ENCODE data around the gene PAGR1. TPM values are rescaled to one million over a fixed set of nuclear protein-coding genes. Genes with fewer than 3 reads are reported as not detected.
A peak's percentile ranks its signal among the peaks of the same experiment; 100 is the strongest.

PAGR1 gene
- total and polyA plus RNA-seq, 9 of the 15 experiments (the other 6 are each of a cell fraction or from before 2014, with no cell fraction given): 1.4 to 58.2 (median 16.8) TPM

DNA sequence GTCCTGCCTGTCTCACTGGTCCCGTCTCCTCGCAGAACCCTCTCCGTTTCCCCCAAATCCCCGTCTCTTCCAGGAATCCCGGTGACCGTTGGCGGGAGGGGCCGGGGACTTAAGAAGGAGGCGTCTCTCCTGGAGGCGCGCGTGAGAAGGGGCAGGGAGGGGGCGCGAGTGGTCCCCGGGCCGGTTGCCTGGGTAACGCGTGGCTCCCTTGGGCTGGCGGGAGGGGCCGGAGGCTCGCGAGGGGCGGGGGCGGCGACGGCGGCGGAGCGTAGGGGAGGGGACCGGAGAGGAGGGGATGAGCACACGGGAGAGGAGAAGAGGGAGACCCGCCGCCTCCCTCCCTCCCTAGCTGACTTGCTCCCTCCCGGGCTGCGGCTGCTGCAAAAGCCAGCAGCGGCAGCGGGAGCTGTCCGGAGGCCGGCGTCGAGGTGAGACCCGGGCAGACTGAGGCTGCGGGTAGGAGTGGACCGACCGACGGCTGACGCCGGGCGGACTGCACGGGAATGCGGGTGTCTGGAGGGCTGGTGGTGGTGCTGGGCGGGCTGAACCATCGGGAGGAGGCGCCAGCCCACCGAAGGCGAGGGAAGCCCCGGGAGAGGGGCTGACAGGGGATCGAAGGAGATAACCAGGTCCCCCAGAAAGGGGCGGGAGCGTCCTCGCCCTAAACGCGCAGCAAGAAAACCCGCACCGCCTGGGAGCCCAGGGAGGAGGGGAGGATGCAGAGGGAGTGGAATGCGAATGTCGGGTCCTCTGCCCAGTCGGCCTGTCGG is 3.9 kb upstream of the PAGR1 start, which contains the start of gene PRRT2 (continued):
- TF ChIP-seq, protein P1, sequence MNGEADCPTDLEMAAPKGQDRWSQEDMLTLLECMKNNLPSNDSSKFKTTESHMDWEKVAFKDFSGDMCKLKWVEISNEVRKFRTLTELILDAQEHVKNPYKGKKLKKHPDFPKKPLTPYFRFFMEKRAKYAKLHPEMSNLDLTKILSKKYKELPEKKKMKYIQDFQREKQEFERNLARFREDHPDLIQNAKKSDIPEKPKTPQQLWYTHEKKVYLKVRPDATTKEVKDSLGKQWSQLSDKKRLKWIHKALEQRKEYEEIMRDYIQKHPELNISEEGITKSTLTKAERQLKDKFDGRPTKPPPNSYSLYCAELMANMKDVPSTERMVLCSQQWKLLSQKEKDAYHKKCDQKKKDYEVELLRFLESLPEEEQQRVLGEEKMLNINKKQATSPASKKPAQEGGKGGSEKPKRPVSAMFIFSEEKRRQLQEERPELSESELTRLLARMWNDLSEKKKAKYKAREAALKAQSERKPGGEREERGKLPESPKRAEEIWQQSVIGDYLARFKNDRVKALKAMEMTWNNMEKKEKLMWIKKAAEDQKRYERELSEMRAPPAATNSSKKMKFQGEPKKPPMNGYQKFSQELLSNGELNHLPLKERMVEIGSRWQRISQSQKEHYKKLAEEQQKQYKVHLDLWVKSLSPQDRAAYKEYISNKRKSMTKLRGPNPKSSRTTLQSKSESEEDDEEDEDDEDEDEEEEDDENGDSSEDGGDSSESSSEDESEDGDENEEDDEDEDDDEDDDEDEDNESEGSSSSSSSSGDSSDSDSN (IDR thresholded peaks at IDR 0.05; ENCODE audit: borderline replicate concordance in 1 of 2, low read depth in 2 of 2, low read length in 2 of 2): peak; percentile 15 to 82; a peak in 2 of 4 replicates
- TF ChIP-seq RFX1 (IDR thresholded peaks at IDR 0.05) (peak; percentile 86; the same call in 1 of the 2 replicates), TSC22D4 (tag; IDR thresholded peaks at IDR 0.05) (no peak), BRD4 (IDR thresholded peaks at IDR 0.05) (no peak), SIN3A (IDR thresholded peaks at IDR 0.05; ENCODE audit: borderline replicate concordance in 2 of 2, control insufficient read depth in 1 of 2, low read depth in 2 of 2, low read length in 2 of 2) (peak in 1 of 2 experiments; percentile 31; a peak in 1 of 4 replicates), NCOA6 (IDR thresholded peaks at IDR 0.05) (peak; percentile 84), NFIX (CRISPR knock-in tag; IDR thresholded peaks at IDR 0.05; ENCODE audit: low read depth) (no peak), ARID2 (IDR thresholded peaks at IDR 0.05) (no peak), CXXC5 (CRISPR knock-in tag; IDR thresholded peaks at IDR 0.05) (peak; percentile 33), NFIC (IDR thresholded peaks at IDR 0.05) (peak; percentile 48), TEAD1 (CRISPR knock-in tag; IDR thresholded peaks at IDR 0.05) (0 out of 4 replicates have a peak, but pooled peaks of 1 of the 2 experiments have one; percentile 36), KAT7 (CRISPR knock-in tag; IDR thresholded peaks at IDR 0.05; ENCODE audit: borderline replicate concordance) (peak; percentile 83; the same call in 1 of the 2 replicates)
- TF ChIP-seq, protein P2, sequence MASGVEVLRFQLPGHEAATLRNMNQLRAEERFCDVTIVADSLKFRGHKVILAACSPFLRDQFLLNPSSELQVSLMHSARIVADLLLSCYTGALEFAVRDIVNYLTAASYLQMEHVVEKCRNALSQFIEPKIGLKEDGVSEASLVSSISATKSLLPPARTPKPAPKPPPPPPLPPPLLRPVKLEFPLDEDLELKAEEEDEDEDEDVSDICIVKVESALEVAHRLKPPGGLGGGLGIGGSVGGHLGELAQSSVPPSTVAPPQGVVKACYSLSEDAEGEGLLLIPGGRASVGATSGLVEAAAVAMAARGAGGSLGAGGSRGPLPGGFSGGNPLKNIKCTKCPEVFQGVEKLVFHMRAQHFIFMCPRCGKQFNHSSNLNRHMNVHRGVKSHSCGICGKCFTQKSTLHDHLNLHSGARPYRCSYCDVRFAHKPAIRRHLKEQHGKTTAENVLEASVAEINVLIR (CRISPR knock-in tag; IDR thresholded peaks at IDR 0.05): no peak
- TF ChIP-seq, protein P3, sequence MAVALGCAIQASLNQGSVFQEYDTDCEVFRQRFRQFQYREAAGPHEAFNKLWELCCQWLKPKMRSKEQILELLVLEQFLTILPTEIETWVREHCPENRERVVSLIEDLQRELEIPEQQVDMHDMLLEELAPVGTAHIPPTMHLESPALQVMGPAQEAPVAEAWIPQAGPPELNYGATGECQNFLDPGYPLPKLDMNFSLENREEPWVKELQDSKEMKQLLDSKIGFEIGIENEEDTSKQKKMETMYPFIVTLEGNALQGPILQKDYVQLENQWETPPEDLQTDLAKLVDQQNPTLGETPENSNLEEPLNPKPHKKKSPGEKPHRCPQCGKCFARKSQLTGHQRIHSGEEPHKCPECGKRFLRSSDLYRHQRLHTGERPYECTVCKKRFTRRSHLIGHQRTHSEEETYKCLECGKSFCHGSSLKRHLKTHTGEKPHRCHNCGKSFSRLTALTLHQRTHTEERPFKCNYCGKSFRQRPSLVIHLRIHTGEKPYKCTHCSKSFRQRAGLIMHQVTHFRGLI (CRISPR knock-in tag; IDR thresholded peaks at IDR 0.05): no peak
- TF ChIP-seq, protein P4, sequence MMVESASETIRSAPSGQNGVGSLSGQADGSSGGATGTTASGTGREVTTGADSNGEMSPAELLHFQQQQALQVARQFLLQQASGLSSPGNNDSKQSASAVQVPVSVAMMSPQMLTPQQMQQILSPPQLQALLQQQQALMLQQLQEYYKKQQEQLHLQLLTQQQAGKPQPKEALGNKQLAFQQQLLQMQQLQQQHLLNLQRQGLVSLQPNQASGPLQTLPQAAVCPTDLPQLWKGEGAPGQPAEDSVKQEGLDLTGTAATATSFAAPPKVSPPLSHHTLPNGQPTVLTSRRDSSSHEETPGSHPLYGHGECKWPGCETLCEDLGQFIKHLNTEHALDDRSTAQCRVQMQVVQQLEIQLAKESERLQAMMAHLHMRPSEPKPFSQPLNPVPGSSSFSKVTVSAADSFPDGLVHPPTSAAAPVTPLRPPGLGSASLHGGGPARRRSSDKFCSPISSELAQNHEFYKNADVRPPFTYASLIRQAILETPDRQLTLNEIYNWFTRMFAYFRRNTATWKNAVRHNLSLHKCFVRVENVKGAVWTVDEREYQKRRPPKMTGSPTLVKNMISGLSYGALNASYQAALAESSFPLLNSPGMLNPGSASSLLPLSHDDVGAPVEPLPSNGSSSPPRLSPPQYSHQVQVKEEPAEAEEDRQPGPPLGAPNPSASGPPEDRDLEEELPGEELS (CRISPR knock-in tag; IDR thresholded peaks at IDR 0.05; ENCODE audit: borderline replicate concordance): no peak

Measured in K562 (cell line).